ENCODE results near the gene HMMR. TPM values are rescaled to one million over a fixed set of nuclear protein-coding genes. Genes with fewer than 3 reads are reported as not detected.

HMMR gene
- total and polyA plus RNA-seq, 9 of the 15 experiments (the other 6 are each of a cell fraction or from before 2014, with no cell fraction given), result 74.9 to 133 (median 90.8) TPM

DNA sequence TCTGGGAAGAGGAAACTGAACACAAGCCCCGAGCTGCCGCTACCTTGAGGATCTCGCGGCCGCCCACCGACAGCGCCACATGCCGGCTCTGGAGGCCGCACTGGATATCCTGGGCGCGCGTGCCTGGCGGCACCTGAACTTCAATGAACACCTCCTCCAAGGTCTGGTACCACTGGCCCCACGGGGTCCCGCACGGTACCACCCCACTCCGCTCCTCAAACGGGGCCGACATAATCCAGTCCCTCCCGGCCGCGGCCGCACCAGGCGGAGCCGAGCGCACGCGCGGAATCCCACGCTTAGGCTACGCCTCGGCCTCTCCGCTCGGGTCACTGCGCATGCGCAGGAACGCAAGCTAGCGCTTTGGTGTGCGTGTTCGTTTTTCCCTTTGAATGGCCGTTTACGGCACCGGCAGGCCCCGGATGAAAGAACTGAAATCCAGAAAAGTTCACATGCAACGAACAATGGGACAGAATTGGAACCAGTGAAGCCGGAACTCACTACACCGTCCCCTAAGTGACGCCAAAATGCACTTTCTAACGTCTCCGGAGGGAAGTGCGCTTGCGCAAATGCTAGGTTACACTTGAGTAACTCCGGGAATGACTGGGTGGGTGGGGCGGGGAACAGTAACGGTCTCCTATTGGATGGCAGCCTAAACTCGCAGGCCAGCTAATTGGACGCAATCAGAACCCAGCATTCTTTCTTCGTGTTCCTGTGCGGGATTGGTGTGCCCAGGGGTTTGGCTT lies 442 bp upstream of the HMMR start, which contains the start of gene NUDCD2 (continued):
- TF ChIP-seq, protein P1, sequence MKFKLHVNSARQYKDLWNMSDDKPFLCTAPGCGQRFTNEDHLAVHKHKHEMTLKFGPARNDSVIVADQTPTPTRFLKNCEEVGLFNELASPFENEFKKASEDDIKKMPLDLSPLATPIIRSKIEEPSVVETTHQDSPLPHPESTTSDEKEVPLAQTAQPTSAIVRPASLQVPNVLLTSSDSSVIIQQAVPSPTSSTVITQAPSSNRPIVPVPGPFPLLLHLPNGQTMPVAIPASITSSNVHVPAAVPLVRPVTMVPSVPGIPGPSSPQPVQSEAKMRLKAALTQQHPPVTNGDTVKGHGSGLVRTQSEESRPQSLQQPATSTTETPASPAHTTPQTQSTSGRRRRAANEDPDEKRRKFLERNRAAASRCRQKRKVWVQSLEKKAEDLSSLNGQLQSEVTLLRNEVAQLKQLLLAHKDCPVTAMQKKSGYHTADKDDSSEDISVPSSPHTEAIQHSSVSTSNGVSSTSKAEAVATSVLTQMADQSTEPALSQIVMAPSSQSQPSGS (CRISPR knock-in tag; IDR thresholded peaks at IDR 0.05), result no peak
- 0 out of 2 replicates have a peak, but pooled peaks have one; percentile 11 for TF ChIP-seq SIN3B (IDR thresholded peaks at IDR 0.05; ENCODE audit: low read depth)
- TF ChIP-seq SMARCA4 (IDR thresholded peaks at IDR 0.05), result no peak
- peak; percentile 37; the same call in 1 of the 2 replicates for TF ChIP-seq BHLHE40 (IDR thresholded peaks at IDR 0.05; ENCODE audit: low read length)
- peak; percentile 71; the same call in 1 of the 2 replicates for TF ChIP-seq CREB1 (IDR thresholded peaks at IDR 0.05)
- TF ChIP-seq CREB1 (CRISPR knock-in tag; IDR thresholded peaks at IDR 0.05), result no peak; the same call in 1 of the 2 replicates
- TF ChIP-seq TFAM (CRISPR knock-in tag; conservative IDR thresholded peaks at IDR 0.05), result no peak
- TF ChIP-seq TEAD1 (CRISPR knock-in tag; IDR thresholded peaks at IDR 0.05), result peak; percentile 3 to 61; a peak in 1 of 4 replicates
- TF ChIP-seq HCFC1 (IDR thresholded peaks at IDR 0.05; ENCODE audit: low read depth, low read length), result no peak; the same call in 1 of the 2 replicates
- TF ChIP-seq, protein P2, sequence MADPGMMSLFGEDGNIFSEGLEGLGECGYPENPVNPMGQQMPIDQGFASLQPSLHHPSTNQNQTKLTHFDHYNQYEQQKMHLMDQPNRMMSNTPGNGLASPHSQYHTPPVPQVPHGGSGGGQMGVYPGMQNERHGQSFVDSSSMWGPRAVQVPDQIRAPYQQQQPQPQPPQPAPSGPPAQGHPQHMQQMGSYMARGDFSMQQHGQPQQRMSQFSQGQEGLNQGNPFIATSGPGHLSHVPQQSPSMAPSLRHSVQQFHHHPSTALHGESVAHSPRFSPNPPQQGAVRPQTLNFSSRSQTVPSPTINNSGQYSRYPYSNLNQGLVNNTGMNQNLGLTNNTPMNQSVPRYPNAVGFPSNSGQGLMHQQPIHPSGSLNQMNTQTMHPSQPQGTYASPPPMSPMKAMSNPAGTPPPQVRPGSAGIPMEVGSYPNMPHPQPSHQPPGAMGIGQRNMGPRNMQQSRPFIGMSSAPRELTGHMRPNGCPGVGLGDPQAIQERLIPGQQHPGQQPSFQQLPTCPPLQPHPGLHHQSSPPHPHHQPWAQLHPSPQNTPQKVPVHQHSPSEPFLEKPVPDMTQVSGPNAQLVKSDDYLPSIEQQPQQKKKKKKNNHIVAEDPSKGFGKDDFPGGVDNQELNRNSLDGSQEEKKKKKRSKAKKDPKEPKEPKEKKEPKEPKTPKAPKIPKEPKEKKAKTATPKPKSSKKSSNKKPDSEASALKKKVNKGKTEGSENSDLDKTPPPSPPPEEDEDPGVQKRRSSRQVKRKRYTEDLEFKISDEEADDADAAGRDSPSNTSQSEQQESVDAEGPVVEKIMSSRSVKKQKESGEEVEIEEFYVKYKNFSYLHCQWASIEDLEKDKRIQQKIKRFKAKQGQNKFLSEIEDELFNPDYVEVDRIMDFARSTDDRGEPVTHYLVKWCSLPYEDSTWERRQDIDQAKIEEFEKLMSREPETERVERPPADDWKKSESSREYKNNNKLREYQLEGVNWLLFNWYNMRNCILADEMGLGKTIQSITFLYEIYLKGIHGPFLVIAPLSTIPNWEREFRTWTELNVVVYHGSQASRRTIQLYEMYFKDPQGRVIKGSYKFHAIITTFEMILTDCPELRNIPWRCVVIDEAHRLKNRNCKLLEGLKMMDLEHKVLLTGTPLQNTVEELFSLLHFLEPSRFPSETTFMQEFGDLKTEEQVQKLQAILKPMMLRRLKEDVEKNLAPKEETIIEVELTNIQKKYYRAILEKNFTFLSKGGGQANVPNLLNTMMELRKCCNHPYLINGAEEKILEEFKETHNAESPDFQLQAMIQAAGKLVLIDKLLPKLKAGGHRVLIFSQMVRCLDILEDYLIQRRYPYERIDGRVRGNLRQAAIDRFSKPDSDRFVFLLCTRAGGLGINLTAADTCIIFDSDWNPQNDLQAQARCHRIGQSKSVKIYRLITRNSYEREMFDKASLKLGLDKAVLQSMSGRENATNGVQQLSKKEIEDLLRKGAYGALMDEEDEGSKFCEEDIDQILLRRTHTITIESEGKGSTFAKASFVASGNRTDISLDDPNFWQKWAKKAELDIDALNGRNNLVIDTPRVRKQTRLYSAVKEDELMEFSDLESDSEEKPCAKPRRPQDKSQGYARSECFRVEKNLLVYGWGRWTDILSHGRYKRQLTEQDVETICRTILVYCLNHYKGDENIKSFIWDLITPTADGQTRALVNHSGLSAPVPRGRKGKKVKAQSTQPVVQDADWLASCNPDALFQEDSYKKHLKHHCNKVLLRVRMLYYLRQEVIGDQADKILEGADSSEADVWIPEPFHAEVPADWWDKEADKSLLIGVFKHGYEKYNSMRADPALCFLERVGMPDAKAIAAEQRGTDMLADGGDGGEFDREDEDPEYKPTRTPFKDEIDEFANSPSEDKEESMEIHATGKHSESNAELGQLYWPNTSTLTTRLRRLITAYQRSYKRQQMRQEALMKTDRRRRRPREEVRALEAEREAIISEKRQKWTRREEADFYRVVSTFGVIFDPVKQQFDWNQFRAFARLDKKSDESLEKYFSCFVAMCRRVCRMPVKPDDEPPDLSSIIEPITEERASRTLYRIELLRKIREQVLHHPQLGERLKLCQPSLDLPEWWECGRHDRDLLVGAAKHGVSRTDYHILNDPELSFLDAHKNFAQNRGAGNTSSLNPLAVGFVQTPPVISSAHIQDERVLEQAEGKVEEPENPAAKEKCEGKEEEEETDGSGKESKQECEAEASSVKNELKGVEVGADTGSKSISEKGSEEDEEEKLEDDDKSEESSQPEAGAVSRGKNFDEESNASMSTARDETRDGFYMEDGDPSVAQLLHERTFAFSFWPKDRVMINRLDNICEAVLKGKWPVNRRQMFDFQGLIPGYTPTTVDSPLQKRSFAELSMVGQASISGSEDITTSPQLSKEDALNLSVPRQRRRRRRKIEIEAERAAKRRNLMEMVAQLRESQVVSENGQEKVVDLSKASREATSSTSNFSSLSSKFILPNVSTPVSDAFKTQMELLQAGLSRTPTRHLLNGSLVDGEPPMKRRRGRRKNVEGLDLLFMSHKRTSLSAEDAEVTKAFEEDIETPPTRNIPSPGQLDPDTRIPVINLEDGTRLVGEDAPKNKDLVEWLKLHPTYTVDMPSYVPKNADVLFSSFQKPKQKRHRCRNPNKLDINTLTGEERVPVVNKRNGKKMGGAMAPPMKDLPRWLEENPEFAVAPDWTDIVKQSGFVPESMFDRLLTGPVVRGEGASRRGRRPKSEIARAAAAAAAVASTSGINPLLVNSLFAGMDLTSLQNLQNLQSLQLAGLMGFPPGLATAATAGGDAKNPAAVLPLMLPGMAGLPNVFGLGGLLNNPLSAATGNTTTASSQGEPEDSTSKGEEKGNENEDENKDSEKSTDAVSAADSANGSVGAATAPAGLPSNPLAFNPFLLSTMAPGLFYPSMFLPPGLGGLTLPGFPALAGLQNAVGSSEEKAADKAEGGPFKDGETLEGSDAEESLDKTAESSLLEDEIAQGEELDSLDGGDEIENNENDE (IDR thresholded peaks at IDR 0.05; ENCODE audit: low read depth, low read length), result no peak
- TF ChIP-seq ZNF23 (CRISPR knock-in tag; IDR thresholded peaks at IDR 0.05), result no peak
- TF ChIP-seq NCOA6 (IDR thresholded peaks at IDR 0.05), result no peak
- peak; percentile 31 for TF ChIP-seq HDAC3 (IDR thresholded peaks at IDR 0.05; ENCODE audit: borderline replicate concordance, partially characterized antibody)

Data from K562 (cell line).